ENCODE results near the gene IQGAP2. TPM values are rescaled to one million over a fixed set of nuclear protein-coding genes. Genes with fewer than 3 reads are reported as not detected.
A peak's percentile ranks its signal among the peaks of the same experiment; 100 is the strongest.

The IQGAP2 gene
- total and polyA plus RNA-seq, 9 of the 15 experiments (the other 6 are each of a cell fraction or from before 2014, with no cell fraction given): 8.7 to 23.2 (median 17.4) TPM

DNA sequence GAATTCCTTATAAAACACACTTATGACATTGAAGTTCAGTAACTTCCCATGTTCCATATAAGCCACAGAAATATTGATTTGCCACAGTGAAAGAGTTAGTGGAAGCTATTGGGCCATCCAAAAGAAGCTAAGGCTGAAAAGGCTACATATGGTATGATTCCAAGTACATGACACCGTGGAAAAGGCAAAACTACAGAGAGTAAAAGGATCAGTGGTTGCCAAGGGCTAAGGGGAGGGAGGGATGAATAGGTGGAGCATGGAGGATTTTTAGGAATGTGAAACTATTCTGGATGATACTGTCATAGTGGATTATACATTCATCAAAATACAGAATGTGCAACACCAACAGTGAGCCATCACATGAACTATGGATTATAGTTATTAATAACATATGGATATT lies 110.4 kb downstream of the IQGAP2 start (continued):
- TF ChIP-seq, protein P1, sequence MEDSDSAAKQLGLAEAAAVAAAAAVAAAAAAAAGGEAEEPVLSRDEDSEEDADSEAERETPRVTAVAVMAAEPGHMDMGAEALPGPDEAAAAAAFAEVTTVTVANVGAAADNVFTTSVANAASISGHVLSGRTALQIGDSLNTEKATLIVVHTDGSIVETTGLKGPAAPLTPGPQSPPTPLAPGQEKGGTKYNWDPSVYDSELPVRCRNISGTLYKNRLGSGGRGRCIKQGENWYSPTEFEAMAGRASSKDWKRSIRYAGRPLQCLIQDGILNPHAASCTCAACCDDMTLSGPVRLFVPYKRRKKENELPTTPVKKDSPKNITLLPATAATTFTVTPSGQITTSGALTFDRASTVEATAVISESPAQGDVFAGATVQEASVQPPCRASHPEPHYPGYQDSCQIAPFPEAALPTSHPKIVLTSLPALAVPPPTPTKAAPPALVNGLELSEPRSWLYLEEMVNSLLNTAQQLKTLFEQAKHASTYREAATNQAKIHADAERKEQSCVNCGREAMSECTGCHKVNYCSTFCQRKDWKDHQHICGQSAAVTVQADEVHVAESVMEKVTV (CRISPR knock-in tag; IDR thresholded peaks at IDR 0.05): no peak

DNA sequence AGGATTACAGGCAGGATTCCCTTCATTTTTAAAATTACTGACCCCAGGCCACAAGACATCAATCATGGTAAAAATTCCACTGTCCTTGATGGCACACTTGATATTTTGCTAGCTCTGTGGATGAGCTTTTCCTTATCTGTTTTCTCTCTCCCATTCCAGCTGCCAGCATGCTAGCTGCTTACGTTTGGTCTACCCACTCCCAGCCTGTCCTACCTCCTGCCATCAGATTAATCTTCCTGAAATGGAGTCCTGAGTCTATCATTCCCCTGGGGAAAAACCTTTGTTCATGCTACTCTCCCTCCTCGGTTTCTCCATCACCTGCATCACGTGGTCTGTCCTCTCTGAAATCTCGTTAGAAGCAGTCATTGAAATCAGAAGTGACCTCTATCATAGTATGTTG lies 111.2 kb downstream of the IQGAP2 start:
- no peaks in the 10 kb centered on the region for H4K20me1 ChIP-seq (replicated peaks; ENCODE audit: control insufficient read depth, insufficient read depth, low read length)
- H3K27me3 ChIP-seq (ENCODE audit: control insufficient read depth in 2 of 2, insufficient read depth in 2 of 2, low read length in 2 of 2): no peaks in the 10 kb centered on the region
- H3K4me3 ChIP-seq: no peak overlapping the region
- no peaks in the 10 kb centered on the region; the same call in 1 of the 2 replicates for H3K9me3 ChIP-seq (replicated peaks; ENCODE audit: control insufficient read depth, insufficient read depth, low read depth, low read length)
- intact Hi-C loops (cut with micrococcal nuclease) (no loop called here), in situ Hi-C loops (cut with MboI) (no loop called here)
- no peak for TF ChIP-seq SIRT6 (IDR thresholded peaks at IDR 0.05; ENCODE audit: low read depth, low read length)
- TF ChIP-seq, protein P2, sequence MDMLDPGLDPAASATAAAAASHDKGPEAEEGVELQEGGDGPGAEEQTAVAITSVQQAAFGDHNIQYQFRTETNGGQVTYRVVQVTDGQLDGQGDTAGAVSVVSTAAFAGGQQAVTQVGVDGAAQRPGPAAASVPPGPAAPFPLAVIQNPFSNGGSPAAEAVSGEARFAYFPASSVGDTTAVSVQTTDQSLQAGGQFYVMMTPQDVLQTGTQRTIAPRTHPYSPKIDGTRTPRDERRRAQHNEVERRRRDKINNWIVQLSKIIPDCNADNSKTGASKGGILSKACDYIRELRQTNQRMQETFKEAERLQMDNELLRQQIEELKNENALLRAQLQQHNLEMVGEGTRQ (CRISPR knock-in tag; IDR thresholded peaks at IDR 0.05): peak; percentile 50
- H3K79me2 ChIP-seq (ENCODE audit: control insufficient read depth, insufficient read depth, low read length): no peaks in the 10 kb centered on the region
- FAIRE-seq (no peak), DNase-seq (ENCODE audit: extremely low read depth in 1 of 4, low spot score in 3 of 4) (no peak), ATAC-seq (no peak)
- no peaks in the 10 kb centered on the region for H3K36me3 ChIP-seq (ENCODE audit: control insufficient read depth, insufficient read depth, low read length)
- 29% methylated on average over 4 of the region's 4 CpGs for WGBS (ENCODE audit: insufficient coverage, low coverage, missing lambda C conversion rate)
- H2AFZ ChIP-seq (ENCODE audit: low read depth, low read length): no peak overlapping the region
- CTCF ChIA-PET (ENCODE audit: low intra/inter-chr PET ratio): no interaction called here
- H3K4me2 ChIP-seq (ENCODE audit: insufficient read depth, low read length): no peak overlapping the region
- no peaks in the 10 kb centered on the region; a peak in 1 of 5 replicates for H3K4me1 ChIP-seq (replicated peaks in 1 of 2; ENCODE audit: control insufficient read depth in 2 of 2, insufficient read depth in 2 of 2, low read length in 2 of 2)
- BruUV-seq (replicated peaks): no TSS peak
- H3K27ac ChIP-seq (ENCODE audit: extremely low read depth, low read depth, low read length): no peak overlapping the region
- H3K9me1 ChIP-seq (ENCODE audit: control insufficient read depth, insufficient read depth, low read length): no peaks in the 10 kb centered on the region
- no peak overlapping the region for H3K9ac ChIP-seq (ENCODE audit: insufficient read depth in 1 of 2, low read depth in 2 of 2, low read length in 2 of 2)
- POLR2A ChIA-PET: interaction anchor here (0.5 kb wide), 1 partner anchor 49 kb away, joined by 3 read pairs; no protein-coding TSS in a partner anchor
